ENCODE results near the gene GMFB.

DNA sequence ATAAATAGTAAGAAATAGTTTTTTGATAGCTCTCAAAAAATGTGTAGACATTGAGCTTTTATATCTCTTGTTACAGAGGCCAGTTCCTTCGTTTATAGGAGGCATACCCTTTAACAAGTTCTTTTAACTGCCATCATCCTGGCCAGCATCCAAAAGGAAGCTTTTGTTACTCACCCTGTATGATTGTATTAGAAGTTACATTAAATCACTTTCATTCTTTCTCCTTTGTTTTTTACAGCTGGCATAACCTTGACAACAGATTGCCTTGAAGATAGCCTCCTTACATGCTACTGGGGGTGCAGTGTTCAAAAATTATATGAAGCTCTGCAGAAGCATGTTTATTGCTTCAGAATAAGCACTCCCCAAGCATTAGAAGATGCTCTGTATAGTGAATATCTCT lies 41.0 kb upstream of the GMFB start:
- TF ChIP-seq, protein P1, sequence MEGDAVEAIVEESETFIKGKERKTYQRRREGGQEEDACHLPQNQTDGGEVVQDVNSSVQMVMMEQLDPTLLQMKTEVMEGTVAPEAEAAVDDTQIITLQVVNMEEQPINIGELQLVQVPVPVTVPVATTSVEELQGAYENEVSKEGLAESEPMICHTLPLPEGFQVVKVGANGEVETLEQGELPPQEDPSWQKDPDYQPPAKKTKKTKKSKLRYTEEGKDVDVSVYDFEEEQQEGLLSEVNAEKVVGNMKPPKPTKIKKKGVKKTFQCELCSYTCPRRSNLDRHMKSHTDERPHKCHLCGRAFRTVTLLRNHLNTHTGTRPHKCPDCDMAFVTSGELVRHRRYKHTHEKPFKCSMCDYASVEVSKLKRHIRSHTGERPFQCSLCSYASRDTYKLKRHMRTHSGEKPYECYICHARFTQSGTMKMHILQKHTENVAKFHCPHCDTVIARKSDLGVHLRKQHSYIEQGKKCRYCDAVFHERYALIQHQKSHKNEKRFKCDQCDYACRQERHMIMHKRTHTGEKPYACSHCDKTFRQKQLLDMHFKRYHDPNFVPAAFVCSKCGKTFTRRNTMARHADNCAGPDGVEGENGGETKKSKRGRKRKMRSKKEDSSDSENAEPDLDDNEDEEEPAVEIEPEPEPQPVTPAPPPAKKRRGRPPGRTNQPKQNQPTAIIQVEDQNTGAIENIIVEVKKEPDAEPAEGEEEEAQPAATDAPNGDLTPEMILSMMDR (IDR thresholded peaks at IDR 0.05): no peak
- no peak for TF ChIP-seq POLR2A (IDR thresholded peaks at IDR 0.05)
